ENCODE results near the gene AQR.
"Not testable (repeated sequence)": the region's sequence is repeated elsewhere in the genome, so short reads cannot be mapped to it uniquely, and the experiment has no call there.

The AQR gene

GRCh38 chr15:34941185-34941698, 28.3 kb downstream of the AQR start:
- Histone ChIP-seq H3K9ac (ENCODE audit: low read depth, low read length) (no peak overlapping the region), H2AFZ (ENCODE audit: low read depth, low read length) (no peak overlapping the region), H3K27me3 (ENCODE audit: insufficient read depth, low read length, poor library complexity) (no peaks in the 10 kb centered on the region), H3K4me1 (ENCODE audit: insufficient read depth, low read length) (no peaks in the 10 kb centered on the region), H3K27ac (ENCODE audit: low read length) (no peak overlapping the region), H3K9me3 (ENCODE audit: insufficient read depth, low read length, severe bottlenecking) (no peaks in the 10 kb centered on the region), H4K20me1 (ENCODE audit: insufficient read depth, low read length) (no peaks in the 10 kb centered on the region), H3K4me3 (ENCODE audit: low read depth in 1 of 2, low read length in 2 of 2) (no peak overlapping the region), H3K36me3 (ENCODE audit: insufficient read depth, low read length) (peaks cover 58% of the 10 kb centered on the region; the same call in 1 of the 2 replicates), H3K4me2 (ENCODE audit: insufficient read depth, low read length) (no peak overlapping the region), H3K79me2 (ENCODE audit: insufficient read depth, low read length) (no peaks in the 10 kb centered on the region)
- no peak for DNase-seq
- no peak for ATAC-seq (ENCODE audit: insufficient read depth, low read depth)
- TF ChIP-seq, protein P1, sequence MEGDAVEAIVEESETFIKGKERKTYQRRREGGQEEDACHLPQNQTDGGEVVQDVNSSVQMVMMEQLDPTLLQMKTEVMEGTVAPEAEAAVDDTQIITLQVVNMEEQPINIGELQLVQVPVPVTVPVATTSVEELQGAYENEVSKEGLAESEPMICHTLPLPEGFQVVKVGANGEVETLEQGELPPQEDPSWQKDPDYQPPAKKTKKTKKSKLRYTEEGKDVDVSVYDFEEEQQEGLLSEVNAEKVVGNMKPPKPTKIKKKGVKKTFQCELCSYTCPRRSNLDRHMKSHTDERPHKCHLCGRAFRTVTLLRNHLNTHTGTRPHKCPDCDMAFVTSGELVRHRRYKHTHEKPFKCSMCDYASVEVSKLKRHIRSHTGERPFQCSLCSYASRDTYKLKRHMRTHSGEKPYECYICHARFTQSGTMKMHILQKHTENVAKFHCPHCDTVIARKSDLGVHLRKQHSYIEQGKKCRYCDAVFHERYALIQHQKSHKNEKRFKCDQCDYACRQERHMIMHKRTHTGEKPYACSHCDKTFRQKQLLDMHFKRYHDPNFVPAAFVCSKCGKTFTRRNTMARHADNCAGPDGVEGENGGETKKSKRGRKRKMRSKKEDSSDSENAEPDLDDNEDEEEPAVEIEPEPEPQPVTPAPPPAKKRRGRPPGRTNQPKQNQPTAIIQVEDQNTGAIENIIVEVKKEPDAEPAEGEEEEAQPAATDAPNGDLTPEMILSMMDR (IDR thresholded peaks at IDR 0.05; ENCODE audit: borderline replicate concordance, extremely low read depth, low read length, poor library complexity, severe bottlenecking) = no peak
- no peak for TF ChIP-seq EZH2 (IDR thresholded peaks at IDR 0.05; ENCODE audit: borderline replicate concordance, low read depth, low read length, severe bottlenecking)

DNA sequence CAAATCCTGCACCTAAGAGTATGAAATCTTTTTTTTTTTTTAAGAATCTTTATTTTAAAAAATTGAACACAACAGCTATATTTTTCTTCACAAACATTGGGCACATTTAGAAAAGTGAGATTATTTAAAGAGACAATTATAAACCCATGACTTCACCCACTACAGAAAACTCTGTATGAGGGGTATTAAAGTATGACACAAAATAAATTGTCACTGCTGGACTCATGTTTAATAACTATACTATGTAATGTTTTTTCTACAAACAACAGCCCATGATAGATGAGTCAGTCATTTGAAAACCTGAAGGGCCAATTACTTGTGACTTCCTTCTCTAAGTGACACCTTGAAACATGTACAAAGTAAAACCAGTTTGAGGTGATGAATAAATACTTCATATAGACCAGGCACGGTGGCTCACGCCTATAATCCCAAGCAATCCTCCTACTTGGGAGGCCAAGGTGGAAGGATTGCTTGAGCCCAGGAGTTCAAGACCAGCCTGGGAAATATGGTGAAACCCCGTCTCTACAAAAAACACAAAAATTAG, 36.0 kb downstream of the AQR start:
- Histone ChIP-seq H3K9ac (ENCODE audit: low read depth, low read length) (no peak overlapping the region), H2AFZ (ENCODE audit: low read depth, low read length) (no peak overlapping the region), H3K4me1 (ENCODE audit: insufficient read depth, low read length) (no peaks in the 10 kb centered on the region), H3K27ac (ENCODE audit: low read length) (no peak overlapping the region), H4K20me1 (ENCODE audit: insufficient read depth, low read length) (no peaks in the 10 kb centered on the region), H3K4me2 (ENCODE audit: insufficient read depth, low read length) (no peak overlapping the region), H3K36me3 (ENCODE audit: insufficient read depth, low read length) (peaks cover 52% of the 10 kb centered on the region), H3K79me2 (ENCODE audit: insufficient read depth, low read length) (no peaks in the 10 kb centered on the region), H3K4me3 (ENCODE audit: low read depth in 1 of 2, low read length in 2 of 2) (no peak overlapping the region), H3K9me3 (ENCODE audit: insufficient read depth, low read length, severe bottlenecking) (no peaks in the 10 kb centered on the region), H3K27me3 (ENCODE audit: insufficient read depth, low read length, poor library complexity) (no peaks in the 10 kb centered on the region)
- DNase-seq (no peak), ATAC-seq (ENCODE audit: insufficient read depth, low read depth) (no peak)
- no peak for TF ChIP-seq EZH2 (IDR thresholded peaks at IDR 0.05; ENCODE audit: borderline replicate concordance, low read depth, low read length, severe bottlenecking)
- TF ChIP-seq, protein P1 (IDR thresholded peaks at IDR 0.05; ENCODE audit: borderline replicate concordance, extremely low read depth, low read length, poor library complexity, severe bottlenecking) = no peak

GRCh38 chr15:34928349-34928748, 41.2 kb downstream of the AQR start:
- H2AFZ ChIP-seq (ENCODE audit: low read depth, low read length); H3K4me3 ChIP-seq (ENCODE audit: low read depth in 1 of 2, low read length in 2 of 2); H3K9ac ChIP-seq (ENCODE audit: low read depth, low read length); H3K9me3 ChIP-seq (ENCODE audit: insufficient read depth, low read length, severe bottlenecking); H4K20me1 ChIP-seq (ENCODE audit: insufficient read depth, low read length); H3K4me1 ChIP-seq (ENCODE audit: insufficient read depth, low read length); H3K27me3 ChIP-seq (ENCODE audit: insufficient read depth, low read length, poor library complexity); H3K79me2 ChIP-seq (ENCODE audit: insufficient read depth, low read length); ATAC-seq (ENCODE audit: insufficient read depth, low read depth); H3K4me2 ChIP-seq (ENCODE audit: insufficient read depth, low read length); DNase-seq; H3K27ac ChIP-seq (ENCODE audit: low read length): not testable (repeated sequence)
- H3K36me3 ChIP-seq (ENCODE audit: insufficient read depth, low read length) = peaks cover 56% of the 10 kb centered on the region

DNA sequence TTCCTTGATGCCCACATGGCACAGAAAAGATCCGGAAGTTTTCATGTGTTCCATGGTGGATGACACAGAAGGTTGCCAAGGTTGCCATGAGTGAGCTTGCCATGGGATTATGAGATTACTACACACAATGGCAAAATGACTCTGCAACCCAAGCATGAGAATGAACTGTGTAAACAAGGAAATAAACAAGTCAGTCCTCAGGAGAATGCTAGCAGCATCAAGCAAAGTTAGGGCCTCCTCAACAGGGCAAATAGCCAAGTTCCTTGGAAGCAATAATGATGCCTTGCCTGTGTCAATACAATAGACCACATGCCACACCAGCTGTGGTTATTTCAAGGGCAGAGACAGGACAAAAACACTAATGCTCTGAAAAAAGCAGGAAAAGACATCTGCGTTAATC, 41.8 kb downstream of the AQR start:
- Histone ChIP-seq H3K9me3 (ENCODE audit: insufficient read depth, low read length, severe bottlenecking) (no peaks in the 10 kb centered on the region), H3K27ac (ENCODE audit: low read length) (no peak overlapping the region), H3K4me1 (ENCODE audit: insufficient read depth, low read length) (no peaks in the 10 kb centered on the region), H3K9ac (ENCODE audit: low read depth, low read length) (no peak overlapping the region), H2AFZ (ENCODE audit: low read depth, low read length) (no peak overlapping the region), H3K79me2 (ENCODE audit: insufficient read depth, low read length) (no peaks in the 10 kb centered on the region), H4K20me1 (ENCODE audit: insufficient read depth, low read length) (no peaks in the 10 kb centered on the region), H3K4me3 (ENCODE audit: low read depth in 1 of 2, low read length in 2 of 2) (no peak overlapping the region), H3K36me3 (ENCODE audit: insufficient read depth, low read length) (peaks cover 52% of the 10 kb centered on the region), H3K27me3 (ENCODE audit: insufficient read depth, low read length, poor library complexity) (no peaks in the 10 kb centered on the region), H3K4me2 (ENCODE audit: insufficient read depth, low read length) (no peak overlapping the region)
- no peak for DNase-seq
- ATAC-seq (ENCODE audit: insufficient read depth, low read depth) = no peak
- TF ChIP-seq, protein P1 (IDR thresholded peaks at IDR 0.05; ENCODE audit: borderline replicate concordance, extremely low read depth, low read length, poor library complexity, severe bottlenecking) = no peak
- TF ChIP-seq EZH2 (IDR thresholded peaks at IDR 0.05; ENCODE audit: borderline replicate concordance, low read depth, low read length, severe bottlenecking) = no peak

Data from DND-41 (cell line).